Measurements from ENCODE around the gene HNRNPUL1. TPM values are rescaled to one million over a fixed set of nuclear protein-coding genes. Genes with fewer than 3 reads are reported as not detected.
A peak's percentile ranks its signal among the peaks of the same experiment; 100 is the strongest.

Gene HNRNPUL1
- total RNA-seq, 2 experiments from 2014 or later, result 367 to 388 TPM

GRCh38 chr19:41352609-41353465 lies 88.7 kb downstream of the HNRNPUL1 start:
- Histone ChIP-seq H3K4me1 (ENCODE audit: insufficient read depth, low read length) (peaks cover 72% of the 10 kb centered on the region), H3K36me3 (ENCODE audit: insufficient read depth, low read length) (peaks cover 6% of the 10 kb centered on the region), H3K27me3 (ENCODE audit: control insufficient read depth in 1 of 2, insufficient read depth in 2 of 2, low read length in 2 of 2) (no peaks in the 10 kb centered on the region), H3K9me3 (ENCODE audit: control insufficient read depth in 1 of 2, insufficient read depth in 1 of 2, low read length in 2 of 2) (no peaks in the 10 kb centered on the region), H3K27ac (ENCODE audit: low read depth in 1 of 2, low read length in 2 of 2) (peak overlapping the region; percentile 82 to 94), H3K4me3 (ENCODE audit: low read length) (peak overlapping the region; percentile 99)
- H3K9me3 Mint-ChIP-seq, result no peaks in the 10 kb centered on the region
- POLR2A ChIA-PET, result interaction anchor here (0.5 to 9.7 kb wide), 21 partner anchors 10 to 382 kb away, joined by 3 to 148 read pairs (median 4); partner anchors contain the start of genes B9D2, DMAC2 and HNRNPUL1
- DNase-seq (peak; percentile 62 to 88 (median 78)), ATAC-seq (ENCODE audit: poor library complexity) (peak; percentile 8)
- no peaks in the 10 kb centered on the region for H3K27me3 Mint-ChIP-seq
- intact Hi-C loops (cut with DNase I, micrococcal nuclease), result loop anchor here (1.0 to 10.0 kb wide), 9 partner anchors 24 to 1388 kb away; partner anchors contain the start of genes BCKDHA (in 1 of the 2), ERICH4 (in 1 of the 2) and EXOSC5 (in 1 of the 2)
- peak overlapping the region; percentile 94 for H3K4me3 Mint-ChIP-seq
- peaks cover 79% of the 10 kb centered on the region for H3K4me1 Mint-ChIP-seq (ENCODE audit: low read depth)
- H3K27ac Mint-ChIP-seq, result peak overlapping the region; percentile 91
- TF ChIP-seq, protein P1, sequence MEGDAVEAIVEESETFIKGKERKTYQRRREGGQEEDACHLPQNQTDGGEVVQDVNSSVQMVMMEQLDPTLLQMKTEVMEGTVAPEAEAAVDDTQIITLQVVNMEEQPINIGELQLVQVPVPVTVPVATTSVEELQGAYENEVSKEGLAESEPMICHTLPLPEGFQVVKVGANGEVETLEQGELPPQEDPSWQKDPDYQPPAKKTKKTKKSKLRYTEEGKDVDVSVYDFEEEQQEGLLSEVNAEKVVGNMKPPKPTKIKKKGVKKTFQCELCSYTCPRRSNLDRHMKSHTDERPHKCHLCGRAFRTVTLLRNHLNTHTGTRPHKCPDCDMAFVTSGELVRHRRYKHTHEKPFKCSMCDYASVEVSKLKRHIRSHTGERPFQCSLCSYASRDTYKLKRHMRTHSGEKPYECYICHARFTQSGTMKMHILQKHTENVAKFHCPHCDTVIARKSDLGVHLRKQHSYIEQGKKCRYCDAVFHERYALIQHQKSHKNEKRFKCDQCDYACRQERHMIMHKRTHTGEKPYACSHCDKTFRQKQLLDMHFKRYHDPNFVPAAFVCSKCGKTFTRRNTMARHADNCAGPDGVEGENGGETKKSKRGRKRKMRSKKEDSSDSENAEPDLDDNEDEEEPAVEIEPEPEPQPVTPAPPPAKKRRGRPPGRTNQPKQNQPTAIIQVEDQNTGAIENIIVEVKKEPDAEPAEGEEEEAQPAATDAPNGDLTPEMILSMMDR (IDR thresholded peaks at IDR 0.05), result peak; percentile 68
- CTCF ChIA-PET, result interaction anchor here (0.6 to 4.2 kb wide), 13 partner anchors 11 to 104 kb away, joined by 3 to 30 read pairs (median 5); partner anchors contain the start of genes B9D2 and HNRNPUL1
- H3K36me3 Mint-ChIP-seq (ENCODE audit: low read depth), result peaks cover 55% of the 10 kb centered on the region

GRCh38 chr19:41353466-41354342 lies 89.5 kb downstream of the HNRNPUL1 start, which contains the start of gene TGFB1:
Gene TGFB1, minus strand, starts transcription at chr19:41353922. Its CDS starts 878 bp downstream, at chr19:41353044.
- intact Hi-C loops (cut with DNase I, micrococcal nuclease), result loop anchor here (1.0 to 10.0 kb wide), 9 partner anchors 25 to 1389 kb away; partner anchors contain the start of genes BCKDHA (in 1 of the 2), ERICH4 (in 1 of the 2) and EXOSC5 (in 1 of the 2)
- Histone ChIP-seq H3K4me3 (ENCODE audit: low read length) (peak within 1 kb of the TSS; percentile 99), H3K27ac (ENCODE audit: low read depth in 1 of 2, low read length in 2 of 2) (peak within 1 kb of the TSS; percentile 82 to 94), H3K36me3 (ENCODE audit: insufficient read depth, low read length) (no peaks in the 10 kb centered on the region), H3K9me3 (ENCODE audit: control insufficient read depth in 1 of 2, insufficient read depth in 1 of 2, low read length in 2 of 2) (no peaks in the 10 kb centered on the region), H3K27me3 (ENCODE audit: control insufficient read depth in 1 of 2, insufficient read depth in 2 of 2, low read length in 2 of 2) (no peaks in the 10 kb centered on the region), H3K4me1 (ENCODE audit: insufficient read depth, low read length) (peaks cover 72% of the 10 kb centered on the region)
- Mint-ChIP-seq H3K27me3 (no peaks in the 10 kb centered on the region), H3K27ac (peak within 1 kb of the TSS; percentile 93), H3K4me1 (ENCODE audit: low read depth) (peaks cover 81% of the 10 kb centered on the region), H3K36me3 (ENCODE audit: low read depth) (peaks cover 49% of the 10 kb centered on the region), H3K4me3 (peak within 1 kb of the TSS; percentile 94), H3K9me3 (no peaks in the 10 kb centered on the region)
- ChIA-PET POLR2A (interaction anchor here (0.7 to 9.7 kb wide), 11 partner anchors 9 to 383 kb away, joined by 3 to 148 read pairs (median 16); partner anchors contain the start of genes B9D2, DMAC2 and HNRNPUL1), CTCF (interaction anchor here (1.3 to 4.2 kb wide), 7 partner anchors 10 to 90 kb away, joined by 3 to 30 read pairs (median 17); partner anchors contain the start of genes B9D2 and HNRNPUL1)
- peak; percentile 89 to 98 (median 94) for DNase-seq
- TF ChIP-seq, protein P1 (IDR thresholded peaks at IDR 0.05), result peak; percentile 80
- peak; percentile 60 for ATAC-seq (ENCODE audit: poor library complexity)

Data from CD4-positive, alpha-beta T cell (primary cell).